Right ventricle myocardium superior (tissue), 1 donor: ENCODE results near the gene MBOAT2. TPM values are rescaled to one million over a fixed set of nuclear protein-coding genes. Genes with fewer than 3 reads are reported as not detected.

ENCODE experiments used
- ATAC-seq: fragments of 200-7000 bp; cut with Tn5 transposase; one replicate; pipeline ENCODE4 v1.9.1; 2020; ENCODE audit warnings: mild to moderate bottlenecking; ENCODE audit not compliant: poor library complexity
- DNase-seq: peaks from one replicate; pipeline ENCODE4 v3.0.0-alpha.2; 2020
- intact Hi-C: fragments of 100-400 bp; cut with DNase I; formaldehyde crosslinking; loops from one replicate; pipeline ENCODE4 v1.11.2; 2022
- total RNA-seq: library from RNA; stranded (reverse); fragmentation: NEBNext Ultra II Directional; extraction: Animal tissue kit (Norgen Biotek cat#: 25700); gene quantifications from one replicate; pipeline ENCODE4 v1.2.1, GENCODE V29; 2021
- donor health status: DM: no; HTN: yes; CAD: no; lungs with severe emphysema.

Gene MBOAT2
- total RNA-seq, 1 donor from 2014 or later = 13.2 TPM

- intact Hi-C loops = no loop called here
- DNase-seq (no peak), ATAC-seq (no peak)
Observed at GRCh38 chr2:8998418-8999101, 4.9 kb downstream of the MBOAT2 start.

- intact Hi-C loops = no loop called here
- DNase-seq (no peak), ATAC-seq (no peak)
Observed at GRCh38 chr2:8997631-8998030, 5.9 kb downstream of the MBOAT2 start.

- ATAC-seq (no peak), DNase-seq (no peak)
- intact Hi-C loops = no loop called here
Observed at GRCh38 chr2:8997108-8997507, 6.4 kb downstream of the MBOAT2 start.

GRCh38 chr2:8996006-8996405 is 7.5 kb downstream of the MBOAT2 start:
- intact Hi-C loops = no loop called here
- no peak for ATAC-seq
- DNase-seq = no peak

GRCh38 chr2:8994386-8994785 is 9.1 kb downstream of the MBOAT2 start:
- ATAC-seq = no peak
- no peak for DNase-seq
- intact Hi-C loops = no loop called here

- ATAC-seq (no peak), DNase-seq (no peak)
- intact Hi-C loops = no loop called here
Observed at GRCh38 chr2:8993902-8994278, 9.6 kb downstream of the MBOAT2 start.

GRCh38 chr2:8993196-8993901 is 10.1 kb downstream of the MBOAT2 start:
- ATAC-seq = no peak
- no peak for DNase-seq
- intact Hi-C loops = no loop called here

- no peak for DNase-seq
- intact Hi-C loops = no loop called here
- ATAC-seq = no peak
Observed at GRCh38 chr2:8992643-8993042, 10.8 kb downstream of the MBOAT2 start.

GRCh38 chr2:8989536-8990079 is 13.9 kb downstream of the MBOAT2 start:
- intact Hi-C loops = no loop called here
- ATAC-seq (no peak), DNase-seq (no peak)

- ATAC-seq (no peak), DNase-seq (no peak)
- intact Hi-C loops = no loop called here
Observed at GRCh38 chr2:8987410-8987809, 16.1 kb downstream of the MBOAT2 start.

- no peak for ATAC-seq
- intact Hi-C loops = no loop called here
- DNase-seq = no peak
Observed at GRCh38 chr2:8986327-8986976, 17.0 kb downstream of the MBOAT2 start.

- ATAC-seq (no peak), DNase-seq (no peak)
- intact Hi-C loops = no loop called here
Observed at GRCh38 chr2:8985561-8986326, 17.7 kb downstream of the MBOAT2 start.

- ATAC-seq = no peak
- intact Hi-C loops = no loop called here
- no peak for DNase-seq
Observed at GRCh38 chr2:8984855-8985254, 18.6 kb downstream of the MBOAT2 start.

GRCh38 chr2:8984157-8984556 is 19.3 kb downstream of the MBOAT2 start:
- intact Hi-C loops = no loop called here
- DNase-seq = no peak
- ATAC-seq = no peak

GRCh38 chr2:8983571-8983970 is 19.9 kb downstream of the MBOAT2 start:
- DNase-seq (no peak), ATAC-seq (no peak)
- intact Hi-C loops = no loop called here

- intact Hi-C loops = no loop called here
- no peak for DNase-seq
- no peak for ATAC-seq
Observed at GRCh38 chr2:8981876-8982275, 21.6 kb downstream of the MBOAT2 start.

- intact Hi-C loops = no loop called here
- ATAC-seq (no peak), DNase-seq (no peak)
Observed at GRCh38 chr2:8980096-8980495, 23.4 kb downstream of the MBOAT2 start.

GRCh38 chr2:8977758-8978157 is 25.7 kb downstream of the MBOAT2 start:
- DNase-seq (no peak), ATAC-seq (no peak)
- intact Hi-C loops = no loop called here
